RCC 7860 (cell line): Measurements from ENCODE around the gene ARF3.

Experiments
- DNase-seq: peaks from one replicate; pipeline ENCODE4 v3.0.0-alpha.2; 2015; ENCODE audit warnings: low spot score
- FAIRE-seq: peaks from 2 replicates; lab custom pipeline; 2012; peaks lifted over from hg19 to GRCh38; lab: Jason Lieb, UNC

The ARF3 gene

DNA sequence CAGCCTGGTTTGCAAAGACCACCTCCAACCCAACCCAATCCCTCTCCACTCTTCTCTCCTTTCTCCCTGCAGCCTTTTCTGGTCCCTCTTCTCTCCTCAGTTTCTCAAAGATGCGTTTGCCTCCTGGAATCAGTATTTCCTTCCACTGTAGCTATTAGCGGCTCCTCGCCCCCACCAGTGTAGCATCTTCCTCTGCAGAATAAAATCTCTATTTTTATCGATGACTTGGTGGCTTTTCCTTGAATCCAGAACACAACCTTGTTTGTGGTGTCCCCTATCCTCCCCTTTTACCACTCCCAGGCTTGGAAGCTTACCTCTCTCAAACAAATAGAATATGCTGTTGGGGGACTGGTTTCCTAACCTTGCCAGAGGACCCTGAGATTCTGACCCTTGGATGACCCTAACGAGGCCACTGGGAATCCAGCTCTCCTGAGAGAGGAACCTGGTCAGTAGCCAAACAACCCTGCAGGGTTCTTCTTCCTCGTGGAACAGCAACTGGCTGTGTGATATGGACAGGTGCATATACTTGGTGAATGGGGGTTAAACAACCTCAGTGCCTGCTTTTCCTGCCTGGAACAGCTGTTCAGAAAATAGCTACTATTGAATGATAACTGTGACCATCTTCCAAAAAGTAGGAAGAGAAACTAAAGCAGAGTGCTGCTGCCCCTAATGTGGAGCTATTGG is 25.3 kb upstream of the ARF3 start:
- FAIRE-seq: no peak

DNA sequence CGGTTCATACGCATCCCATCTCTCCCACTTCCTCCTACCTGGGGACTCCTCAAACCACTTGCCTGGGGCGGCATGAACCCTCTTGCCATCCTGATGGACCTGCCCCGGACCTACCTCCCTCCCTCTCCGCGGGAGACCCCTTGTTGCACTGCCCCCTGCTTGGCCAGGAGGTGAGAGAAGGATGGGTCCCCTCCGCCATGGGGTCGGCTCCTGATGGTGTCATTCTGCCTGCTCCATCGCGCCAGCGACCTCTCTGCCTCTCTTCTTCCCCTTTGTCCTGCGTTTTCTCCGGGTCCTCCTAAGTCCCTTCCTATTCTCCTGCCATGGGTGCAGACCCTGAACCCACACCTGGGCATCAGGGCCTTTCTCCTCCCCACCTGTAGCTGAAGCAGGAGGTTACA is 24.5 kb upstream of the ARF3 start:
- DNase-seq (no peak), FAIRE-seq (no peak)

More for the DNA sequence above, 25.3 kb upstream of the ARF3 start:
- DNase-seq: no peak

DNA sequence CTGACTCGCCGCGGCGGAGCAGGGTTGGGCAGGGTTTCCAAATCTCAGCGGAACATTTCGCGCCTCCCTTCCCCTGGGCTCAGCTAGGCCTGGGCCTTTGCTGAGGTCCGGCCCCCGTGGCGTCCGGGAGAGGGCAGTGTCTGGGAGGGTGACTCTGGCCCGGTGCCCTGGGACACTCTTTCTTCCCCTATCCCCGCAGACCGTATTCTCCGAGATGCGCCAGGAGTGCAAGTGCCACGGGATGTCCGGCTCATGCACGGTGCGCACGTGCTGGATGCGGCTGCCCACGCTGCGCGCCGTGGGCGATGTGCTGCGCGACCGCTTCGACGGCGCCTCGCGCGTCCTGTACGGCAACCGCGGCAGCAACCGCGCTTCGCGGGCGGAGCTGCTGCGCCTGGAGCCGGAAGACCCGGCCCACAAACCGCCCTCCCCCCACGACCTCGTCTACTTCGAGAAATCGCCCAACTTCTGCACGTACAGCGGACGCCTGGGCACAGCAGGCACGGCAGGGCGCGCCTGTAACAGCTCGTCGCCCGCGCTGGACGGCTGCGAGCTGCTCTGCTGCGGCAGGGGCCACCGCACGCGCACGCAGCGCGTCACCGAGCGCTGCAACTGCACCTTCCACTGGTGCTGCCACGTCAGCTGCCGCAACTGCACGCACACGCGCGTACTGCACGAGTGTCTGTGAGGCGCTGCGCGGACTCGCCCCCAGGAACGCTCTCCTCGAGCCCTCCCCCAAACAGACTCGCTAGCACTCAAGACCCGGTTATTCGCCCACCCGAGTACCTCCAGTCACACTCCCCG is 23.9 kb upstream of the ARF3 start:
- no peak for DNase-seq
- FAIRE-seq: no peak

DNA sequence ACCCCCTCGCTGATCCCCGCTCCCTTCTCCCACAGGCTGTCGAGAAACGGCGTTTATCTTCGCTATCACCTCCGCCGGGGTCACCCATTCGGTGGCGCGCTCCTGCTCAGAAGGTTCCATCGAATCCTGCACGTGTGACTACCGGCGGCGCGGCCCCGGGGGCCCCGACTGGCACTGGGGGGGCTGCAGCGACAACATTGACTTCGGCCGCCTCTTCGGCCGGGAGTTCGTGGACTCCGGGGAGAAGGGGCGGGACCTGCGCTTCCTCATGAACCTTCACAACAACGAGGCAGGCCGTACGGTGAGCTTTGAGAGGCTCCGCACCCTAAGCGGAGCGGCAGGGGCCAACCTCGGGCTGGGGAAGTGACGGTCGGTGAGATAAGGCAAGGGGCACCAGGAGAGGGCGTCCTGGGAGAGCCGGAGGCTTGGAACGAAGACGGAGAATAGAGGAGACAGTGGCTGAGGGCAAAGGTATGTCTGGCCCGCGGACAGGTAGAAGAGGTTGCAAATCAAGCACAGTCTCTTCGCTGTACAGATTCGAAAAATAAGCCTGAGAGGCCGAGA is 23.2 kb upstream of the ARF3 start:
- FAIRE-seq (no peak), DNase-seq (no peak)

DNA sequence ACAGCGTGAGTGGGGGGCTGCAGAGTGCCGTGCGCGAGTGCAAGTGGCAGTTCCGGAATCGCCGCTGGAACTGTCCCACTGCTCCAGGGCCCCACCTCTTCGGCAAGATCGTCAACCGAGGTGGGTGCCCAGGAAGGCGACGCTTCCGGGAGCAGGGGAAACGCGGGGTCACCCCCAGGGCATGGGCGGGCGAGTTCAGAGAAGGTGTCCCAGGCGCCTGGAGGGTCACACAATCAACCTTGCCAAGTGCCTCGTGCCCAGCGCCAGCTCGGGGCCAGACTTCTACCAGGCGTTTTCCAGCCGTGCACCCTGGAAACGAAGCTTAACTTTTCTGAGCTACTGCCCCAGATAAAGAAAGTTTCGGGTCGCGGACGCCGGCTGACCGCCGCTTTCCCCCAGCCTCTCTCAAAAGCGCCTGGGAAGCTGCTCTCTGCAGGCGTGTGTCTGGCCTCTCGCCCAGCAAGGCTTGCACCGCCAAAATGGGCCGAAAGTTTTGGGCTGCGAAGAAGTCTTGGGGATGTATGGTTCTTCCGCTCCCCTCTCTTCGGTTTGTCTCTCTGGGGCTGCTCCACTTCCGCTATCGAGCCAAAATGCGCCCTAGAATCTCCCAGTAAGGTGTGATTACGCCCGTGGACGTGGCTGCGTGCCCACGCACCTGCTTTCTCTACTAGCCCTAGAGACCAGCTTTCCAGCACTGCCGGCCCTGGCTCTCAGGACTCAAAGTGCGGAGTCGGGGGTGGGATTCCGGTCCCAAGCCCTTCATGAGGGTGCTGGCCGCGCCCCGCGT is 22.5 kb upstream of the ARF3 start:
- FAIRE-seq (no peak), DNase-seq (no peak)

DNA sequence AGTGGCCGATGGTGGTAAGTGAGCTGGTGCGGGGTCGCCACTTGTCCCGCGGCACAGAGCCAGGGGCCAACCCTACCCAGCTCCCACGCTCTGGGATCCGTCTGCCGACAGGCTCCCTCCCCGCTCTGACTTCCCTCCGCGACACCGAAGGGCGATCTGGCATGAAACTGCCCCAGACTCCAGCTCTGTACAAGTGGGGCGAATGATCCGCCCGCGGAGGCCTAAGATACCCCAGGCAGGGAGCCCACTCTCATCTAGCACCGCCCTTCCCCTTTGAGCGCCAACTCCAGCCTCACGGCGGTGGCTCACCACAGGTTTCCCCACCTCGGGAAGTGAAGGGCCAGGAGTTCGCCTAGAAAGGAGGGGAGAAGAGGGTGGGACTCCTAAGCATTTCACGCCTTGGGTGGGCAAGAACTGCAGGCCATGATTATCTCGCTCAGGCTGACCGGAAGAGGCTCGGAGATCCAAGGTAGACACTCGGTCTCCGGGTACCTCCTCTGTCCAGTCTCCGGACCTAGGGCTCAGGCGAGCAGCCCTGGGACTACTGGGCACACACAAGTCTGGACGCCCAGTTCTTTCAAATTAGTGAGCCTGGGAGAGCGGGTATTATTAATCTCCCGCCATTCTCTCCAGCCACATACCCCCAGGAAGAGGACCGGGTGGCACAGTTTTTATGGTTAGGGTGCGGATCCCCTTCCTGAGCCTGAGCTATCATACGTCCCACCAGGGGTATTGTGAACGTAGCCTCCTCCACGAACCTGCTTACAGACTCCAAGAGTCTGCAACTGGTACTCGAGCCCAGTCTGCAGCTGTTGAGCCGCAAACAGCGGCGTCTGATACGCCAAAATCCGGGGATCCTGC is 21.7 kb upstream of the ARF3 start:
- DNase-seq: no peak
- FAIRE-seq: no peak

DNA sequence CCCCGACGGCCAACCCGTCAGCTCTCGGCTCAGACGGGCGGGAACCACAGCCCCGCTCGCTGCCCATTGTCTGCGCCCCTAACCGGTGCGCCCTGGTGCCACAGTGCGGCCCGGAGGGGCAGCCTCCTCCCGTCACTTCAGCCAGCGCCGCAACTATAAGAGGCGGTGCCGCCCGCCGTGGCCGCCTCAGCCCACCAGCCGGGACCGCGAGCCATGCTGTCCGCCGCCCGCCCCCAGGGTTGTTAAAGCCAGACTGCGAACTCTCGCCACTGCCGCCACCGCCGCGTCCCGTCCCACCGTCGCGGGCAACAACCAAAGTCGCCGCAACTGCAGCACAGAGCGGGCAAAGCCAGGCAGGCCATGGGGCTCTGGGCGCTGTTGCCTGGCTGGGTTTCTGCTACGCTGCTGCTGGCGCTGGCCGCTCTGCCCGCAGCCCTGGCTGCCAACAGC is 21.0 kb upstream of the ARF3 start, which contains the start of gene WNT1:
Gene WNT1, plus strand, starts transcription at position 32 of the 450 bp plus-strand sequence. Its CDS starts 329 bp downstream, at position 361.
- DNase-seq (no peak), FAIRE-seq (no peak)

DNA sequence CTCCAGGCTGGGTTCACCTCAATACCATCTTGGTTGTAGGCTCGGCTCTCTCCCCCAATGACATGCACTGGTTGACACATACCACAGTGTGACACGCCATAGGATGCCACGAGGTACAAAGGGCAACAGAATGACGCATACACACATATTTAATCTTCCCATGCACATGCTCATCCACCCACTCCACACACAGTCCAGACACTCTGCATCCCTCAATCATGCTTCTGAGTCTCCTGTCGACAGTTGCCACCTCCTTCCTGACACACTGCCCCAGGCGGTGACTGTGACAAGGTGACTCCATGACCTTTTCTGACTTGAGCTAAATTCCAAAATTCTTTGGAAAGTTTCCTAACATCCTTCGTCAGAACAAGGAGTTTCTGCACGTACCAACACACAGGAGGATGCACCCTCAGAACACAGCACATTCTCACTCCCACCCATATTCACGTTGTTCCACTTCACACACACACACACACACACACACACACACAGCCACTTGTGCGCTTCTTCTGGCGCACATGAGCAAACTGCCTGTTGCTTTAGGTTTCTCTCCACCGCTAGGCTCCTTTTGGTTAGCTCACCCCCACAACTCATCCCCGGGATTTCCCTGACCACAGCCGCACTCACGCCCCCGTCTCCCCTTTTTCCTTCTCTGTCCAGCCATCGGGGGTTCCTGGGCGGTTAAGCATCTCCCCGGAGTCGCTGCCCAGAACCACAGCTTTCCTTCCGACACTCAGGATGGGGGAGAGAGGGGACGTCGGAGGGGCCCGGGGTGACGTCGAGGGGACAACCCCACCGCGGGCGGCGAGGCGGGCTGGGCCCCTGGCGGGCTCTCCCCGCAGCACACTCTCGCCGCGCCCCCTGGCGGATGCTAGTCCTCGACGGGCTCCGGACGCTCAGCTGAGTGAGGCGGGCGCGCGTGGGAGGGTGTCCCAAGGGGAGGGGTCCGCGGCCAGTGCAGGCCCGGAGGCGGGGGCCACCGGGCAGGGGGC is 20.3 kb upstream of the ARF3 start:
- no peak for FAIRE-seq

DNA sequence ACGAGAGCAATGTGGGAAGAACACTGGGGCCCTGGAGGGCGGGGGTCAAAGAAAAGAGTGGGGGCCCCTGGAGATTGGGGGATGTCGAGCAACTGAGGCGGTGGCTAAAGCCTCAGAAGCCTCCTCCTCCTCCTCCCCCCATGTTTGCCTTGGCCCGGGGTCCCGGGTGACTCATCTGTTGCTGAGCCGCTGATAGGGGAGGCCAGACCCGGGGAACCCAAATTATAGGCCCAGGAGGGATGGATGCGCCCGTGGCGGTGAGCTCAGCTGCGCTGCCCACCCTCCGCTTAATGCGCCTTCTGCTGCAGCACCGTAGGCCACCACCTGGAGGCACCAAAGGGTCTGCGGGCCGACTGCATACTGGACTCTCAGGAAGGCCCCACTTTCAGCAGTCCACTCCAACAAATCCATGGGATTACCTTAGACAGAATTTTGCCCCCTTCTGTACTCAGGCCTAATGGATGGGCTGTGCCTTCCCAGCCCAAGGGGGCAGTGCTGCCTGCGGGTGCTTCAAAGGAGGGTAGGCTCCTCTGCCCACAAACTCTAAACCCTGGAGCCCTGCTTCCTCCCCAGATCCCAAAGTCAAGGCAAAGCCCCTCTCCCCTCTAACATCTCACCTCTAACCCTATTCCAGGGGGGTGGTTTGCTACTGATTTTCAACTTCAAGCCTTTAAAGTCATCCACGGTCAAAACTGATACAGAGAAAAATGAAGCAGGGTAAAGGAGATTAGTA is 16.8 kb upstream of the ARF3 start:
- FAIRE-seq: no peak
- no peak for DNase-seq

More for the DNA sequence above, 20.3 kb upstream of the ARF3 start:
- DNase-seq: peak; percentile 61

DNA sequence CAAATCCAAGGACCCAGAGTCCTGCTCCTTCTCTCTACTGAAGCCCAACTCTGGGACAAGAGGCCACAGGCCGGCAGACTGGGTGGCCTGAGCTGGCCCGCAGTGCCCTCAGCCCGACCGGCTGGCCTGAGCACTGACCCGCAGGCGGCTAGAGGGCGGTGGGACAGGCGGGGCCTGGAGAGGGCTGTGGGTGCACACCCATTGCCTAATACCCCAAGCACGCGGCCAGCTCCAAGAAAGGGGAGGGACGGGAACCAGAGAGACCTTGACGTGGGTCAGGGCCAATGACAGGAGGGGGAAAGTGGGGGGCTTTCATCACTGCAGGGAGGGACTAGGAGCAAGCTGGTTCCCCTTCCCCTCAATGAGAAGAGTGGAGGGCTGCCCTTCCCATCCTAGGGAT is 16.2 kb upstream of the ARF3 start:
- DNase-seq (no peak), FAIRE-seq (no peak)

DNA sequence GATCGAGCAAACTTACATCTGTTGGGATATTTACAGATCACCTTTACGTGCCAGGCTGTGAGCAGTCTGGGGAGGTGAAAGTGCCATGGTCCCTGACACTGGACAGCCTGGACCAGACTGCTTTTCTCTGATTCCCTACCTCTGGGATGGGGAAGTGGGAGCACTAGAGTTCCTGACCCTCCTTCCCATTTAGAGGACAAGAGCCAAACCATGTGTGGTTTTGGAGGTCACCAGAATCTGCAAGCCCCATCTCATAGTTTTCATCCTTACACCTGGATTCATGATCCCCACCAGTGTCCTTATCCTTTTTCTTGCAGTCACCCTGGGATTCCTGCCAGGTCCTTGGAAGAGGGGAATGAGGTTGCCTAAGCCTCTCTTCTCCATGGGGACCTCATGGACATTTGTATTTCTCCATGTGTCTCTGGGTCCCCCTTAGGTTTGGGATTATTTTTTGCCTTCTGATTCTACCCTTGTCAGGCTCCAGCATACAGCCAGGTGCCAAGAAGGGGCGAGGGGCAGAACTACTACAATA is 15.7 kb upstream of the ARF3 start:
- DNase-seq: no peak
- FAIRE-seq: no peak

DNA sequence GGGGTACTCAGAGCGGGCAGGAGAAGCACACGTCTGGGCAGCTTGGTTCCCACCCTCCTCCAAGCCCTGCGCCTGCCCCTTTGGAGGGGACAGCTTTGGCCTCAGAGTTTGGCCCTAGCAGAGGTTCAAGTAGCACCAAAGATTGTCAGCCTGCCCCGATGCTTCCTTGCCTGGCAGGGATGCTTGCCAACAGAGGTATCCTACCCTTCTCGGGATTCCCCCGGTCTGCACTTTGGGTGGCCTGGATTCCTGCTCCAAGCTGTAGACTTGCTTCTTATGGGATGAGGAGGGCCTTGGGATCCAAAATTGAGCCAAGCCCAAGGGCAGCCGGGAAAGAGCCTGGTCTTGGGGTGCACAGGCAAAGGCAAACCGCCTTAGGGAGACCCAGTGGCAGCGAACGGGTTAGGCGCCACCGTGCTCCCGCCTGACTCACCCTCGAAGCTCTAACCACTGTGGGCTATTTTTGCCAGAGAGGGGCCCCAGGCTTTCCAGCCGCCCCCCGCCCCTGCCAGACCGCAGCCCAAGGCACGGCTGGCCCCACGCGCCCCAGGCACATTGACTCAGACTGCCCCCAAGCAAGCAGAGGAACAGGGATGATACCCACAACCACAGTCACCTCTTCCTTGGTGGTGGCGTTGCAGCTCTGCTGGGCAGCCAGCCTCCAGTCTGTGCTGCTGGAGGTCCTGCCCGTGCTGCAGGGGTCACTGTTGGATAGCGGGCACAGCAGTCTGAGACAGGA is 15.1 kb upstream of the ARF3 start:
- DNase-seq: peak; percentile 54

DNA sequence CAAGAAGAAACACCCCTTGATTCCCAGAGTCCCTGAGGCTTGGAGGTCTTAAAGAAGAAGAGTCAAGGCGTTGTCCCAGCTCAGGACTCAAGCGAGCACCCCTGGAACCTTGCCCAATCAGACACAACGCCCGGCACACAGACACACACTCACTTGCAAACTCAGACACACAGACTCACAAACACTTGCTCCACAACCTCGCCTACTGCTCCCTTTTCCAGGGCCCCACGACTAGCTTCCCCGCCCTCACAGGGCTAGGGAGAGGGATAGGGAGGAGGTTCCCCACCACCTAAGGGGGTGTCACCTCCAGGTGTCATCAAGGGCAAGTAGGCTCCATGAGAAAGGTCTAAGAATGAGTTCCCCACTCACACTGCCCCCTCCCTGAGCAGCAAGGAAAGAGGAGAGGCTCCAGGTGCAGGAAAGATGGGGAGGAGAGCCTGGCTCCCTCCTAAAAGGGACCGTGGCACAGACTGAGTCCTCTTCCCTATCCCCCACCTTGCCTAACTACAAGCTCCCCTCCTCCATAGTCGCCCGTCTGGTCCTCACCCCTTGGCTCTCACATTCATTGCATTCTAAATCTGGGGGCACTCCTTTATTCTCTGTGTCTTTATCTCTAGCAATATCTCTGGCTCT is 13.5 kb upstream of the ARF3 start:
- FAIRE-seq: no peak
- no peak for DNase-seq

More for the DNA sequence above, 15.1 kb upstream of the ARF3 start:
- FAIRE-seq: no peak

DNA sequence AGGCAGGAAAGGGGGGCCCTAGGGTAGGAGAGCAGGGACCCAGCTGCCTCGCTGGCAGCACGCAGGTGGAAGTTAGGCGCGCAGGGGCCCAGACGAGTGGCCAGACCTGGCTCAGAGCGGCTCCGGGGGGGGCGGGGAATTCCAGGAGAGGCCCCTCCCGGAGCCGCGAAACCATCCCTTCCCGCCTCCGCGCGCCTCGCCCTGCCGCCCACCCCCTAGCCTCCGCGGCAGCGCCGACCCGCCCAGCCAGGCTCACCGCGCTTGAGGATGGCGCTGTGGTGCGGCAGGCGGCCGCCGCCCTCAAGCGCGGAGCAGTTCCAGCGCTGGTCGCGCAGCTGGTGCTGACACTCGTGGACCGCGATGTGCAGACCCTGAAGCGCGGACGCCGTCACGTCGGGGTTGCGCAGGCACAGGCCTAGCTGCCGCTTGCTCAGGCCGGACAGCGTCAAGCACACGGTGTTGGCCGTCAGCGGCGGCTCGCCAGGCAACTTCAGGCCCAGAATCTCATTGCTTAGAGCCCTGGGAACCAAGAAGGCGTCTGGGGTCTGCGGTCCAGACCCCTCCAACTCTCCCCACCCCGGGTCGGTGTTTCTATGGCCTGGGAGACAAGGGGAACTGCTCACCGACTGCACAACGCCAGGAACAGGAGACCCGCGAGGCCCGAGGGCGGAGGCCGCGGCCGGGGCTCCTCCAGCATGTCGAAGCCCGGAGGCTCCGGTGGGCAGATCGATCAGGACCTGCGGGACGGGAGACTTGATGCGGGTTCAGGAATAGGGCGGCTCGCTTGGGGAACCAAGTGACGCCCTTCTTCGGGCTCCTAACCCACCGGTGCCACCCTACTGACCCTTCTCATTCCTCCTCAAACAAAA is 12.8 kb upstream of the ARF3 start:
- FAIRE-seq: no peak
- DNase-seq: no peak

DNA sequence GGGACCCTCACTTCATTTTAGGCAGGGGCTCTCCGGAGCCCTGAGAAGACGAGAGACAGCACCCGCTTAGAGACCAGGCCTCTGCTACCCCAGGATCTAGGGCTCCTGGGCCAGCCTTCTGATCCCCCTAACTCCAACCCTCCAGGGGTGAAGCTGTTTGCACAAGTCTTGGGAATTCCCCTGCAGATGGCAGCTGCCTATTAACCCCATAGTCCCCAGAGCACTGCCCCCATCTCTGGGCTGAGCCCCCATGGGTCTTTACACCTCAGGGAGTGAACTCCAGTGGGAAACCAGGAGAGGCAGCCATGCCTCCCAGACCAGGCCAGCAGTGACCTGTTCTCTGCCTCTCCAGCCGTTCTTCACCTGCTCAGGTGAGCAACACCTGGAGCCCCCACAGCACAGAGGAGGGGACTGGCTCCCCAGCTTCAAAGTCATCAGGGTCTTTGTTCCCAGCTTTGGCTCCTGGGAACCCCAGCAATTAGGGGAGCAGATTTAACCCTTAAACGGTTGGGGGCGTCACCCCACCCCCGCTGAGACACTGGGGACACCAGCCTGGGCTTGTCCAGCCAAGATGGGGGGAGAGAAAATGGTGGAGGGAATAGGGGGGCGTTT is 12.0 kb upstream of the ARF3 start:
- FAIRE-seq: no peak
- no peak for DNase-seq
